T-helper 1 cell treated with Interleukin-12 subunit alpha and Interleukin-12 subunit beta and Interleukin-4 antibody, amounts not matched to agents 30 ng/mL and 1 ng/mL, for 36 hours (primary cell): Measurements from ENCODE around the gene OR6A2. TPM values are rescaled to one million over a fixed set of nuclear protein-coding genes. Genes with fewer than 3 reads are reported as not detected.

Source experiments
- intact Hi-C: fragments of 100-400 bp; cut with micrococcal nuclease; formaldehyde crosslinking; loops from one replicate; pipeline ENCODE4 v1.15.1; 2024
- total RNA-seq: library from RNA; stranded (reverse); gene quantifications from 2 replicates; pipeline ENCODE4 v1.2.3, GENCODE V29; 2022

The OR6A2 gene
- total RNA-seq, 1 donor from 2014 or later, result 0.12 TPM

- intact Hi-C loops, result loop anchor here (1.0 kb wide), 6 partner anchors 11 to 378 kb away; no protein-coding TSS in a partner anchor
These were observed 42.0 kb downstream of the OR6A2 start for GRCh38 chr11:6757373-6757967.

GRCh38 chr11:6755953-6756347 is 43.5 kb downstream of the OR6A2 start:
- intact Hi-C loops, result loop anchor here (2.0 kb wide), 1 partner anchor 317 kb away; no protein-coding TSS in a partner anchor

- intact Hi-C loops, result loop anchor here (2.0 kb wide), 1 partner anchor 317 kb away; no protein-coding TSS in a partner anchor
These were observed 44.1 kb downstream of the OR6A2 start for GRCh38 chr11:6755303-6755952.

- intact Hi-C loops, result loop anchor here (2.0 to 10.0 kb wide), 5 partner anchors 182 to 1938 kb away; partner anchors contain the start of genes EIF3F, PPFIBP2, RPL27A and TRIM22
These were observed 52.3 kb downstream of the OR6A2 start for GRCh38 chr11:6747097-6747668.

- intact Hi-C loops, result loop anchor here (1.0 to 10.0 kb wide), 13 partner anchors 8 to 1938 kb away; partner anchors contain the start of genes ARFIP2, EIF3F, FHIP1B and ILK
These were observed 52.9 kb downstream of the OR6A2 start for GRCh38 chr11:6746626-6747025.

DNA sequence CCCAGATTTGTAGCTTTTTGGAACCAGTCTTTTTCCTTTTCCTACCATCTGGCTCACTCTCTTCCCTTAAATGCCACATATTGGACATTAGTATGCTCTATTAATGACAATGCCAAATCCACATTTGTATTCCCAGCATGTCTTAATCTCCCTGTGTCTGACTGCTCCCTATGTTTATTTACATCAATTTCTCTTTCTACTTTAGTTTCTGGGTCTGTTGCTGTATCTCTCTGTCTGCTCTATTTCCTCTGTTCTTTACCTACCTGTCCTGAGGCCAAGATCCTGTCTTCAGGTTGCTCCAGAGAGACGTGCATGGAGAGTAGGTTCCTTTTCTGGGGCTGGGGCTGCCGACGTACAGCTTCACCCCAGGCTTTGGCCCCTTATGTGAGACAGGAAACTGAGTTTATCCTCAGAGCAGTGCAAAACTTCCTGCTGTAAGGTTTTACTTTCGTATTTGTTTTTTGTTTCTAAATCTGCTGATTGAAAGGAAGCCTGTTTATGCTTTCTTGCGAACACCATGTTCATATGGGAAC is 53.3 kb downstream of the OR6A2 start:
- intact Hi-C loops, result loop anchor here (1.0 to 10.0 kb wide), 13 partner anchors 8 to 1939 kb away; partner anchors contain the start of genes ARFIP2, EIF3F, FHIP1B and ILK

DNA sequence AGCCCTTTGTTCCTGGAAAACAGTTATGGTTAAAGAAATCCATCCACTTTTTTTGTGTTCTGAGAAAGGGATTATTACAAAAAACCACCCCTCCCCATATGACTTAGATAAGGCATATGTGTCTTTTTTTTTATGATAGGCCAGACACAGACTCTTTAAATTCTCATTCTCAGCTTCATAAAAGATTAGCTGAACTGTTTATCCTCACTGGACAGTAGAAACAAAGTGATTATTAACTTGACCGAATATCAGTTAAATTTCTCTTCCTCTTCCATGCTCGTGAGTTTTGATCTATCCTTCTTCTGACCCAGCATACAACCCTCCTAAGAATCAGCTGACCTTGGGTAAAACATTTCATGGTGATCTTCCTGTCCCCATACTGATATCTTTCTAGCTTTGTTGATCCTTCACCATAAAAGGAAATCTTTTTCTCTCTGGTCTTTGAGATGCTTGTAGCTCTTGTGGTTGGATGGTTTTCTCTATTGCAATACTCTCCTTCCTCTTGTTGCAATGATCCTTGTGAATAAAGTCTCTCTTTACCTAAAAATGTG is 53.9 kb downstream of the OR6A2 start:
- intact Hi-C loops, result loop anchor here (1.0 to 10.0 kb wide), 15 partner anchors 7 to 1939 kb away; partner anchors contain the start of genes ARFIP2, EIF3F, FHIP1B and ILK

GRCh38 chr11:6745018-6745417 is 54.5 kb downstream of the OR6A2 start:
- intact Hi-C loops, result loop anchor here (1.0 to 10.0 kb wide), 6 partner anchors 12 to 1940 kb away; partner anchors contain the start of genes EIF3F, PPFIBP2, RPL27A and TRIM22

- intact Hi-C loops, result loop anchor here (5.0 to 10.0 kb wide), 3 partner anchors 485 to 1943 kb away; partner anchors contain the start of genes EIF3F, RPL27A and TRIM66
These were observed 57.2 kb downstream of the OR6A2 start for GRCh38 chr11:6742260-6742659.

Other genes starting within 250 kb of the OR6A2 start
- 27.3 and 28.2 TPM in 2 replicates for gene RRP8, start 196.1 kb downstream of the OR6A2 start, total RNA-seq
- gene ILK, start 195.9 kb downstream of the OR6A2 start, total RNA-seq, result 136 and 144 TPM in 2 replicates
- gene TAF10, start 187.5 kb downstream of the OR6A2 start, total RNA-seq, result 132 and 150 TPM in 2 replicates
- 94.4 and 95.9 TPM in 2 replicates for gene TPP1, start 180.3 kb downstream of the OR6A2 start, total RNA-seq
- gene DCHS1, start 143.9 kb downstream of the OR6A2 start, total RNA-seq, result 0.32 and 0.37 TPM in 2 replicates
- 51.0 and 62.6 TPM in 2 replicates for gene MRPL17, start 116.3 kb downstream of the OR6A2 start, total RNA-seq
- gene OR2AG2, start 27.7 kb downstream of the OR6A2 start, total RNA-seq, result 0.41 TPM in 1 of 2 replicates, not detected in the other
- gene OR2AG1, start 16.7 kb downstream of the OR6A2 start, total RNA-seq, result not detected in 2 replicates
- gene OR10A5, start 46.0 kb upstream of the OR6A2 start, total RNA-seq, result not detected in 2 replicates
- gene OR10A2, start 63.4 kb upstream of the OR6A2 start, total RNA-seq, result not detected in 2 replicates
- not detected in 2 replicates for gene OR10A4, start 76.9 kb upstream of the OR6A2 start, total RNA-seq
- gene OR2D2, start 92.8 kb upstream of the OR6A2 start, total RNA-seq, result 0.20 TPM in 2 replicates
- gene OR2D3, start 121.3 kb upstream of the OR6A2 start, total RNA-seq, result not detected in 2 replicates
- gene ZNF215, start 126.7 kb upstream of the OR6A2 start, total RNA-seq, result 1.9 and 2.3 TPM in 2 replicates
- not detected in 2 replicates for gene ZNF214, start 220.7 kb upstream of the OR6A2 start, total RNA-seq
- gene NLRP14, start 220.8 kb upstream of the OR6A2 start, total RNA-seq, result 0.24 and 0.34 TPM in 2 replicates